HFF-Myc (cell line): ENCODE measurements around the gene CAST.

Experiments used
- DNase-seq: peaks from one replicate; pipeline ENCODE4 v3.0.0-alpha.2; 2011; ENCODE audit warnings: low read depth; ENCODE audit errors: extremely low read depth
- H3K4me3 ChIP-seq: replicated peaks from 2 replicates; pipeline ENCODE4 v1.5.1; 2011; ENCODE audit warnings: low read depth, mild to moderate bottlenecking, control low read depth, low read length
- TF ChIP-seq, protein P1 (sequence below): IDR thresholded peaks from 2 replicates; pipeline ENCODE4 v1.5.1; 2012; ENCODE audit warnings: mild to moderate bottlenecking, low read depth, low read length, control low read depth; ENCODE audit errors: missing control alignments

Gene CAST

DNA sequence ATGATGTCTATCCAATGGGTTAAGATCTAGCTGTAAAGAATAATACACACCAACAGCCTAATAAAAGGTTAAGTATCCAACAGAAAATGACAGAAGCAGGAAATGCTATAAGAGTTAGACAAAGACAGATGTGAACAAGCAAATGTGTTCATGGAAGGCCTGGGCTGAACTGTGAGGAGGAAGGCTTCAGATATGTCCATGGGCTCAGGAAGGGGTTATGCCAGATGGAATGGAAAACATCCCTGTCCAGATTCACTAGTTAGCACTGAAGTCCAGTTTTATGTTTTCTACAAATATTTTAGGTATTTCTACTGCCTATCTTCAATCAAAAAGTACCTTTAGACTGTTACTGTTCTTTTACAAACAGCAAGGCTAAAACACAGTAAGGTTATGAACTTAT lies 118.5 kb downstream of the CAST start:
- no peak overlapping the region for H3K4me3 ChIP-seq
- TF ChIP-seq, protein P1, sequence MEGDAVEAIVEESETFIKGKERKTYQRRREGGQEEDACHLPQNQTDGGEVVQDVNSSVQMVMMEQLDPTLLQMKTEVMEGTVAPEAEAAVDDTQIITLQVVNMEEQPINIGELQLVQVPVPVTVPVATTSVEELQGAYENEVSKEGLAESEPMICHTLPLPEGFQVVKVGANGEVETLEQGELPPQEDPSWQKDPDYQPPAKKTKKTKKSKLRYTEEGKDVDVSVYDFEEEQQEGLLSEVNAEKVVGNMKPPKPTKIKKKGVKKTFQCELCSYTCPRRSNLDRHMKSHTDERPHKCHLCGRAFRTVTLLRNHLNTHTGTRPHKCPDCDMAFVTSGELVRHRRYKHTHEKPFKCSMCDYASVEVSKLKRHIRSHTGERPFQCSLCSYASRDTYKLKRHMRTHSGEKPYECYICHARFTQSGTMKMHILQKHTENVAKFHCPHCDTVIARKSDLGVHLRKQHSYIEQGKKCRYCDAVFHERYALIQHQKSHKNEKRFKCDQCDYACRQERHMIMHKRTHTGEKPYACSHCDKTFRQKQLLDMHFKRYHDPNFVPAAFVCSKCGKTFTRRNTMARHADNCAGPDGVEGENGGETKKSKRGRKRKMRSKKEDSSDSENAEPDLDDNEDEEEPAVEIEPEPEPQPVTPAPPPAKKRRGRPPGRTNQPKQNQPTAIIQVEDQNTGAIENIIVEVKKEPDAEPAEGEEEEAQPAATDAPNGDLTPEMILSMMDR = no peak
- DNase-seq = no peak

DNA sequence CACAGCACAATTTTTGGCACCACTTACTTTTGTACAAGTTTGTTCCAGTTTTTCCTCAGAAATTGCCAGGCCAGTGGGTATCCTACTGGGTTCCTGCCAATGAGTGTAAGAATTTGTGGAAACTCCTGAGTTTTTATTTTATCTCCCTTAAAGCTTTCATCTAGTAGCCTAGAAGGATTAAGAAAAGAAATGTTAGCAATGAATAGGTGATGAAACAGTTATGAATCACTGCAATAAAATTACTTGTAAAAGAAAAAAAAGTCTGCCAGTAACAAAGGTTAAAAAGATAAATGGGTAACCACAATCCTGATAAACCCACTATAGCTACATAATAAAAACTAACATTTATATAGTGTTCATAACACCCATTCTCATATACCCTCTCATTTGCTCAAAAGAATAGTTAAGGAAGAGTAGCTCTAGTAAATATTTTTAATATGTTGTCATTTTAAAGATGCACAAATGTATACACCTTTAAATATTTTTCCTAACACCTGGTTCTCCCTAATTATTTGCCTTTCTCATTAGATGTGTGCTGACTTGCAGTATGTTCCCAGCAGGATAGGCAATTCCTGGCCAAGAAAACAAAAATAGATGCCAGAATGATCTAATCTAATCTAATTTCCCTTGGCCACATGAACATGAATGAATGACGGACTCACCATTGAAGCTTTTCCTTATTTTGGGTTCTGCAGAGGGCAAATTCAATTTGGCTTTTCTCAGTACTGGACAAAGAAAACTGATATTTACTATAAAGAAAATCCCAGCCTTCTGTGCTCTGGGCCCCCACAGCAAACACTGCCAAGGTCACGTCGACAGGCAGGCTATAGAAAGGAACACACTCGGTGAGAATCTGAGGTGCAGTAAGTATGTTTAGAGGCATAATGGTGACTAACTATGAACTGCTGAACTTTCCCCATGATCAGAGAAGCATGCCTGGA lies 119.1 kb downstream of the CAST start:
- DNase-seq = no peak
- no peak overlapping the region for H3K4me3 ChIP-seq

DNA sequence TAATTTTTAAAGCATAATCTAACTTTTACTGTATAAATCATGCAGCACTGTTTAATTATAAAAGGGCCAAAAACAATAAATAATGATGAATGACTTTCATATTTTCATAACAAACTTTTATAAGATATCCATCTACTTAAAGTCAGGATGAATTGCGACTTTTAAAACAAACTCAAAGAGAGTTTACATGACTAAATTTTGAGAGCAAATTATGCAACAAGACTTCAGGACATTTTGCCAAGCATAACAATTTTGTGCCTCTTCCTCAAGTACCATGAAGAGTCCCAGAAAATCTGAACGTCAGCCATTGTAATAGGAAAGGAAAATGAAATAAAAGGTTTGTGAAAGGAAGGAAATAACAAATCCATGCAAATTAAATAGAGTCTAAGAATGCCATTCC lies 121.2 kb downstream of the CAST start:
- TF ChIP-seq, protein P1 = no peak
- no peak for DNase-seq
- no peak overlapping the region for H3K4me3 ChIP-seq

More for the DNA sequence above, 119.1 kb downstream of the CAST start:
- TF ChIP-seq, protein P1 = no peak

DNA sequence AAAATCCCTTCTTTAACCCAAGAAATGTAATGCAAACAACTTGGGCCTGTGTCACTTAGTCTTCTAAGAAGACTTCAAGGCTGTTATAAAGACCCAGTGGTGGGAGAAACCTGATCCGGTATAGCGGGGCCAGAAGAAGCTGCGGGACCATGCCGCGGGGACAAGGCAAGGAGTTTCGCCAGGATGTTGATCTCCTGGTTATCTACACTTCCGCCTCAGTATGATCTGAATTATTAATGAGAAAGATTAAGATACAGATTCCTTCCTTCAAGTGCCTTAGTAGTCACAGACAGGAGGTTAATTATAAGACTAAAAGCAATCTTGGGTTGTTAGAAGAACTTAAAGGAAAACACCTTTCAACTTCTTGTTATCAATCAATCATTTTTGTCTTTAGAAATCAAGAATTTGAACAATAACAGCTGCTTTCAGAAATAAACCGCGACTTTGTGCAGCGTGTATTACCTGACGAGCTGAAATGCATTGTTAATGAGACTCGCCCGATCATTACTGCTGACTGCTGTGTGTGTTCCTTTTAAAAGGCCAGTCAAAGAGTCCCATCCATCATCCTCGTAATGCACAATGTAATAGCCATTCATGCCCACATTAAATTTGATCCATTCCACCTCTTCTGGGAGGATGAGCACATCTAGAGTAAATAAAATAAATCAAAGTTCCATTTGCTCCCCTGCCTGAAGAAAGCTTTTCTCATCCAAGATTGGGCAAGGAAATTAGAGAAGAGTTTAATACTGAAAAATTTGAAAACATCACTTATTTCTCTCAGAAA lies 123.3 kb downstream of the CAST start:
- DNase-seq = no peak
- H3K4me3 ChIP-seq = no peak overlapping the region
- TF ChIP-seq, protein P1 = no peak

DNA sequence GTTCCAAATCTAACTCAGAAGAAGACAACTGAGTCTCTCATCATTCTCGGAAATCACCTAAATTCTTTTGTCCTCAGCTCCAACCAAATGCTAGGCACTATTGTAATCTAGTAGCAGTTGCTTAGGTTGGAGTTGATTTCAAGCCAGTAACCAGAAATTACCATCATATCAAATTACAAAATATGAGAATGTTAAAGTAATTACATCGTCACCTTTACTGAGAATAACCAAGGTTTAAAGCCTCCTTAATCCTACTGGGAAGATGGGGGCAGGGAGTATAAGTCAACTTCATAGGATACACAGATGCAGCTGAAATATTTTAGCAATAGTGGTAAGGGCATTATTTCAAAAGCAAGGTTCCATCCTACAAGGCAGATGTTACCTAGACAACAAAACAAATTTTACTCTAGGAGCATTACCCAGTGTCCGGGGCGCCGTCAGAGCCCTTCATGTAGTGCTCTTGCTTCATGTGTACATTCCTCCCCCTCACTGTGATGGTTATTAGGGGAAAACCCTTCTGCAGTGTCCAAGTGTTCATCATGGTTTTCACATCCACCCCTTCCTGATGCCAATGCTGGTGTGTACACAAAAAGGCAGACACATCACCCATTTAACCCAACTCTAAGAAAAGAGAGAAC lies 126.1 kb downstream of the CAST start:
- DNase-seq = no peak
- no peak overlapping the region for H3K4me3 ChIP-seq
- TF ChIP-seq, protein P1 = no peak

DNA sequence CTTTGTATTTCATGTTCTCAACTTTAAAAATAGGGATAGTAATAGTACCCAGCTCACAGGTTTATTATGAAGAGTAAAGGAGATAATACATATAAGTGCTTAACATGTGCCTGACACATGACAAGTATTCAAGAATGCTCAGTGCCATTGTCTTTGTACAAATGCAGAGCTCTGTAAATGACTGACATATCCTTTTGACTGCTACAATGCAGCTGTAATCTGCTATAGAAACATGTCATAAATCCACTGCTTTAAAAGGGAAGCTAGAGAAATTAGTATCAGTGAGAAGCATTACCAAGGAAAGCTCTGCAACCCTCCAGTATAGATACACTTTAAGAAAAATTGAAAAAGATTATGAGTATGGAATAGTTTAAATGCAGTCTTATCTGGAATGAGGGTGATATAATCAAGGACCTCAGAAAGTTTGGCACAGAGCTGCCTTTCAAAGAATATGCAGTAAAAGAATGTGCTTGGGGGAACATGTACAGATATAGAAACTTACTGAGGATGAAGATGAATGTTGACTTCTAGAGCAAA lies 127.7 kb downstream of the CAST start:
- TF ChIP-seq, protein P1 = no peak
- H3K4me3 ChIP-seq = no peak overlapping the region
- DNase-seq = no peak
